Neural cell (in vitro differentiated cells): Measurements from ENCODE around the gene FHIT. TPM values are rescaled to one million over a fixed set of nuclear protein-coding genes. Genes with fewer than 3 reads are reported as not detected.

ENCODE experiments used
- H2AFZ ChIP-seq: fragments of 200-600, 300-800 bp; sonication (generic), shearing (Covaris generic); 2 replicates; pipeline ENCODE4 v1.6.0; 2014; ENCODE audit warnings: low read depth, mild to moderate bottlenecking, antibody characterized with exemption, low read length, moderate library complexity
- H3F3A ChIP-seq: fragments of 200-600 bp; shearing (Covaris generic); 2 replicates; pipeline ENCODE4 v1.6.1; 2016; ENCODE audit warnings: mild to moderate bottlenecking, moderate library complexity, mixed read lengths, antibody characterized with exemption, low read length; ENCODE audit not compliant: insufficient read depth, poor library complexity, severe bottlenecking
- H3K27ac ChIP-seq: fragments of 200-600, 300-800 bp; sonication (generic), shearing (Covaris generic); 2 replicates; pipeline ENCODE4 v1.5.1; 2014; ENCODE audit warnings: mild to moderate bottlenecking, low read length, moderate library complexity
- H3K27me3 ChIP-seq: fragments of 300-800, 200-600 bp; sonication (generic), shearing (Covaris generic); 2 replicates; pipeline ENCODE4 v1.6.0; 2014; ENCODE audit warnings: mild to moderate bottlenecking, low read depth, low read length, moderate library complexity; ENCODE audit not compliant: insufficient read depth
- H3K36me3 ChIP-seq: fragments of 300-800, 200-600 bp; sonication (generic), shearing (Covaris generic); 2 replicates; pipeline ENCODE4 v1.5.1; 2014; ENCODE audit warnings: mild to moderate bottlenecking, antibody characterized with exemption, low read length, moderate library complexity; ENCODE audit not compliant: insufficient read depth
- H3K4me2 ChIP-seq: fragments of 300-800, 200-600 bp; sonication (generic), shearing (Covaris generic); 2 replicates; pipeline ENCODE4 v1.6.0; 2014; ENCODE audit warnings: mild to moderate bottlenecking, low read length
- H3K4me3 ChIP-seq: fragments of 300-800, 200-600 bp; sonication (generic), shearing (Covaris generic); 2 replicates; pipeline ENCODE4 v1.5.1; 2014; ENCODE audit warnings: mild to moderate bottlenecking, low read length, moderate library complexity
- H3K79me2 ChIP-seq: fragments of 200-600 bp; shearing (Covaris generic); replicated peaks from 2 replicates; pipeline ENCODE4 v1.6.0; 2014; ENCODE audit warnings: mild to moderate bottlenecking, low read length, moderate library complexity; ENCODE audit not compliant: insufficient read depth
- H3K9ac ChIP-seq: fragments of 300-800, 200-600 bp; sonication (generic), shearing (Covaris generic); 2 replicates; pipeline ENCODE4 v1.6.1; 2016; ENCODE audit warnings: mild to moderate bottlenecking, low read length, mixed read lengths
- H3K9me2 ChIP-seq: fragments of 200-600 bp; shearing (Covaris generic); 2 replicates; pipeline ENCODE4 v1.6.1; 2016; ENCODE audit warnings: mild to moderate bottlenecking, low read length, mixed read lengths; ENCODE audit not compliant: insufficient read depth
- H3K9me3 ChIP-seq: fragments of 200-600, 300-800 bp; sonication (generic), shearing (Covaris generic); 2 replicates; pipeline ENCODE4 v1.6.1; 2016; ENCODE audit warnings: mild to moderate bottlenecking, mixed run types, low read length, moderate library complexity, mixed read lengths
- H4K20me1 ChIP-seq: fragments of 200-600 bp; shearing (Covaris generic); 2 replicates; pipeline ENCODE4 v1.6.1; 2016; ENCODE audit warnings: mild to moderate bottlenecking, mixed run types; ENCODE audit not compliant: insufficient read depth
- EP300 ChIP-seq: fragments of 450-650 bp; conservative IDR thresholded peaks from 2 replicates; pipeline ENCODE4 v1.6.1; 2014; ENCODE audit warnings: antibody characterized with exemption, mild to moderate bottlenecking, moderate library complexity; ENCODE audit not compliant: poor library complexity, severe bottlenecking
- EZH2 ChIP-seq: fragments of 200-600, 300-800 bp; shearing (Covaris generic), sonication (generic); IDR thresholded peaks from 2 replicates; pipeline ENCODE4 v1.6.1; 2014; ENCODE audit warnings: antibody characterized with exemption, low read length, borderline replicate concordance, mild to moderate bottlenecking; ENCODE audit not compliant: insufficient read depth, poor library complexity, severe bottlenecking
- MXI1 ChIP-seq: fragments of 450-650 bp; conservative IDR thresholded peaks from 2 replicates; pipeline ENCODE4 v1.6.1; 2014; ENCODE audit warnings: antibody characterized with exemption, mild to moderate bottlenecking; ENCODE audit not compliant: poor library complexity, severe bottlenecking
- POLR2AphosphoS5 ChIP-seq: IDR thresholded peaks from 2 replicates; pipeline ENCODE4 v1.6.1; 2012
- RAD21 ChIP-seq: fragments of 450-650 bp; conservative IDR thresholded peaks from 2 replicates; pipeline ENCODE4 v1.6.1; 2014; ENCODE audit warnings: antibody characterized with exemption, mild to moderate bottlenecking, moderate library complexity
- SMC3 ChIP-seq: fragments of 450-650 bp; conservative IDR thresholded peaks from 2 replicates; pipeline ENCODE4 v1.6.1; 2014; ENCODE audit warnings: antibody characterized with exemption, mild to moderate bottlenecking, moderate library complexity; ENCODE audit not compliant: poor library complexity
- TAF1 ChIP-seq: IDR thresholded peaks from 2 replicates; pipeline ENCODE4 v1.6.1; 2012; ENCODE audit warnings: low read depth
- polyA plus RNA-seq: library from polyadenylated mRNA; depleted of rRNA; stranded (reverse); fragments of >200 nt; gene quantifications from 2 replicates; pipeline ENCODE4 v1.2.3, GENCODE V29; 2014
- TF ChIP-seq, protein P1 (sequence below): IDR thresholded peaks from 2 replicates; pipeline ENCODE4 v1.6.1; 2012; ENCODE audit warnings: borderline replicate concordance
- TF ChIP-seq, protein P2 (sequence below): fragments of 450-650 bp; IDR thresholded peaks from 2 replicates; pipeline ENCODE4 v1.5.1; 2014; ENCODE audit warnings: antibody characterized with exemption, mild to moderate bottlenecking, moderate library complexity; ENCODE audit not compliant: poor library complexity, severe bottlenecking

FHIT gene
- polyA plus RNA-seq, 1 donor from 2014 or later: not detected

DNA sequence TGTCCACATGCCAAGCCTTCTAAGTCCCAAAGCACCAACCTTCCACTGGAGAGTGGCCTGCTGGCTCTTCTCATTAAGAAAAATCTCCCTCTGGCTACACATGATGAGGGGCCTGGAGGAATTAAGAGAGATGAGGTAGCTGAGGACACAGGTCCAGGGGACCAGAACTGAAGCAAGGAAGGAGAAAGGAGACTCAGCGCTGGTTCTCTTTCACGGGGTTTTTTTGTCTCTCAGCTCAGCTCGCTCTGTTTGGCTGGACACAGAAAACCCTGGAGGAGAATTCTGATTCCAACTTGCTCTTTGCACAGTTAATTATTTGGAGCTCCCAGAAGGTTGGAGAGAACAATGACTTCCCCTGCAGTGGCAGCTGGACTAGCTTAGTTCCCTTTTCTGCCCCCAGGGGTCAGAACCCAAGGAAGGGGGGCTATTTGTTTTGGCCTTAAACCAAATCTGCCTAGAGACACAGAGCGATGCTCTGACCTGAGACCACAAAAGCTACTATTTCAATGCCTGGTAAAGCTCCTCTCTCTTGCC, 507.6 kb downstream of the FHIT start:
- H3K79me2 ChIP-seq: no peaks in the 10 kb centered on the region
- no peak overlapping the region for H2AFZ ChIP-seq
- TF ChIP-seq EP300 (no peak), POLR2AphosphoS5 (no peak), RAD21 (no peak)
- TF ChIP-seq, protein P1, sequence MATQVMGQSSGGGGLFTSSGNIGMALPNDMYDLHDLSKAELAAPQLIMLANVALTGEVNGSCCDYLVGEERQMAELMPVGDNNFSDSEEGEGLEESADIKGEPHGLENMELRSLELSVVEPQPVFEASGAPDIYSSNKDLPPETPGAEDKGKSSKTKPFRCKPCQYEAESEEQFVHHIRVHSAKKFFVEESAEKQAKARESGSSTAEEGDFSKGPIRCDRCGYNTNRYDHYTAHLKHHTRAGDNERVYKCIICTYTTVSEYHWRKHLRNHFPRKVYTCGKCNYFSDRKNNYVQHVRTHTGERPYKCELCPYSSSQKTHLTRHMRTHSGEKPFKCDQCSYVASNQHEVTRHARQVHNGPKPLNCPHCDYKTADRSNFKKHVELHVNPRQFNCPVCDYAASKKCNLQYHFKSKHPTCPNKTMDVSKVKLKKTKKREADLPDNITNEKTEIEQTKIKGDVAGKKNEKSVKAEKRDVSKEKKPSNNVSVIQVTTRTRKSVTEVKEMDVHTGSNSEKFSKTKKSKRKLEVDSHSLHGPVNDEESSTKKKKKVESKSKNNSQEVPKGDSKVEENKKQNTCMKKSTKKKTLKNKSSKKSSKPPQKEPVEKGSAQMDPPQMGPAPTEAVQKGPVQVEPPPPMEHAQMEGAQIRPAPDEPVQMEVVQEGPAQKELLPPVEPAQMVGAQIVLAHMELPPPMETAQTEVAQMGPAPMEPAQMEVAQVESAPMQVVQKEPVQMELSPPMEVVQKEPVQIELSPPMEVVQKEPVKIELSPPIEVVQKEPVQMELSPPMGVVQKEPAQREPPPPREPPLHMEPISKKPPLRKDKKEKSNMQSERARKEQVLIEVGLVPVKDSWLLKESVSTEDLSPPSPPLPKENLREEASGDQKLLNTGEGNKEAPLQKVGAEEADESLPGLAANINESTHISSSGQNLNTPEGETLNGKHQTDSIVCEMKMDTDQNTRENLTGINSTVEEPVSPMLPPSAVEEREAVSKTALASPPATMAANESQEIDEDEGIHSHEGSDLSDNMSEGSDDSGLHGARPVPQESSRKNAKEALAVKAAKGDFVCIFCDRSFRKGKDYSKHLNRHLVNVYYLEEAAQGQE: no peak
- no peaks in the 10 kb centered on the region for H3K9me2 ChIP-seq
- no peaks in the 10 kb centered on the region for H3K27me3 ChIP-seq
- H4K20me1 ChIP-seq: no peaks in the 10 kb centered on the region
- no peaks in the 10 kb centered on the region for H3K9me3 ChIP-seq
- H3K9ac ChIP-seq: no peak overlapping the region
- H3F3A ChIP-seq: no peaks in the 10 kb centered on the region
- no peak overlapping the region for H3K27ac ChIP-seq
- no peak overlapping the region for H3K4me3 ChIP-seq
- no peaks in the 10 kb centered on the region for H3K36me3 ChIP-seq
- no peak overlapping the region for H3K4me2 ChIP-seq

DNA sequence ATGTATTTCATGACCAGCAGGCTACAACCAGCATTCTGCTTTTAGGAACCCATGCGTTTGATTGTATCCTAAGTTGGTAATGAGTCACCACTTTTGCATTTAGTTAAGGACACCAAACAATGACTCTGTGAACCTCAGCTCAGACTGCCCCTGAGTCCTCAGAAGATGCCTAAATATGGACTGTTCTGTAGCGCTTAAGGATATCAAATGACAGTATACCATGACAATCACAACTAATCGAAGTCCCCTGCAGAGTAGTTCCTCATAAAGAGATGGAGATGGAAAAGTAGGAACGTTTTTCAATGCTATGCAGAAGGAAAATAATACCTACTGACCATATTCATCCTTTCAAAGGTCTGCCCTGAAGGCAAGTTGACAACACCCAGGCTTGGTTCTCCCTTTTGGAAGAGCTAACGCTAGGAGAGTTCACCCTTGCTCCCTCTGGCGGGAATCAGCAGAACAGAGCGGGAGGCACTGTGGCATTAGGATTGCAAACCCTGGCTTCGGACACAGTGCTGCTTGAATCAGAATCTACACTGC, 508.6 kb downstream of the FHIT start:
- H2AFZ ChIP-seq: no peak overlapping the region
- no peaks in the 10 kb centered on the region for H3K27me3 ChIP-seq
- no peaks in the 10 kb centered on the region for H3K9me3 ChIP-seq
- H3K4me2 ChIP-seq: no peak overlapping the region
- no peaks in the 10 kb centered on the region for H3F3A ChIP-seq
- no peak overlapping the region for H3K9ac ChIP-seq
- H3K36me3 ChIP-seq: no peaks in the 10 kb centered on the region
- TF ChIP-seq TAF1 (no peak), RAD21 (no peak), EZH2 (no peak), POLR2AphosphoS5 (no peak), EP300 (no peak), SMC3 (no peak), MXI1 (no peak)
- TF ChIP-seq, protein P2, sequence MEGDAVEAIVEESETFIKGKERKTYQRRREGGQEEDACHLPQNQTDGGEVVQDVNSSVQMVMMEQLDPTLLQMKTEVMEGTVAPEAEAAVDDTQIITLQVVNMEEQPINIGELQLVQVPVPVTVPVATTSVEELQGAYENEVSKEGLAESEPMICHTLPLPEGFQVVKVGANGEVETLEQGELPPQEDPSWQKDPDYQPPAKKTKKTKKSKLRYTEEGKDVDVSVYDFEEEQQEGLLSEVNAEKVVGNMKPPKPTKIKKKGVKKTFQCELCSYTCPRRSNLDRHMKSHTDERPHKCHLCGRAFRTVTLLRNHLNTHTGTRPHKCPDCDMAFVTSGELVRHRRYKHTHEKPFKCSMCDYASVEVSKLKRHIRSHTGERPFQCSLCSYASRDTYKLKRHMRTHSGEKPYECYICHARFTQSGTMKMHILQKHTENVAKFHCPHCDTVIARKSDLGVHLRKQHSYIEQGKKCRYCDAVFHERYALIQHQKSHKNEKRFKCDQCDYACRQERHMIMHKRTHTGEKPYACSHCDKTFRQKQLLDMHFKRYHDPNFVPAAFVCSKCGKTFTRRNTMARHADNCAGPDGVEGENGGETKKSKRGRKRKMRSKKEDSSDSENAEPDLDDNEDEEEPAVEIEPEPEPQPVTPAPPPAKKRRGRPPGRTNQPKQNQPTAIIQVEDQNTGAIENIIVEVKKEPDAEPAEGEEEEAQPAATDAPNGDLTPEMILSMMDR: no peak
- TF ChIP-seq, protein P1: no peak
- H4K20me1 ChIP-seq: no peaks in the 10 kb centered on the region
- H3K27ac ChIP-seq: no peak overlapping the region
- no peaks in the 10 kb centered on the region for H3K79me2 ChIP-seq
- no peak overlapping the region for H3K4me3 ChIP-seq
- H3K9me2 ChIP-seq: no peaks in the 10 kb centered on the region
